HEK293 (cell line): Measurements from ENCODE around the gene PRSS16.

Source experiments
- AEBP2 ChIP-seq: fragments of 450-650 bp; formaldehyde crosslinking; IDR thresholded peaks from 2 replicates; pipeline ENCODE4 v1.5.1; 2016; ENCODE audit warnings: missing biosample characterization, missing genetic modification characterization, borderline replicate concordance
- FEZF1 ChIP-seq: fragments of 450-650 bp; formaldehyde crosslinking; IDR thresholded peaks from 2 replicates; pipeline ENCODE4 v1.5.1; 2016; ENCODE audit warnings: missing biosample characterization, missing genetic modification characterization
- KLF10 ChIP-seq: fragments of 450-650 bp; IDR thresholded peaks from 2 replicates; pipeline ENCODE4 v1.5.1; 2018; ENCODE audit warnings: missing biosample characterization, mild to moderate bottlenecking, missing genetic modification characterization
- KLF17 ChIP-seq: fragments of 450-650 bp; formaldehyde crosslinking; IDR thresholded peaks from 2 replicates; pipeline ENCODE4 v1.5.1; 2016; ENCODE audit warnings: missing biosample characterization, missing genetic modification characterization
- MZF1 ChIP-seq: fragments of 450-650 bp; formaldehyde crosslinking; IDR thresholded peaks from 2 replicates; pipeline ENCODE4 v1.5.1; 2017; ENCODE audit warnings: missing biosample characterization, missing genetic modification characterization, borderline replicate concordance
- OSR2 ChIP-seq: fragments of 450-650 bp; formaldehyde crosslinking; IDR thresholded peaks from 2 replicates; pipeline ENCODE4 v1.5.1; 2016; ENCODE audit warnings: missing biosample characterization, missing genetic modification characterization
- REST ChIP-seq: fragments of 450-650 bp; formaldehyde crosslinking; IDR thresholded peaks from 2 replicates; pipeline ENCODE4 v1.5.1; 2016; ENCODE audit warnings: missing biosample characterization, missing genetic modification characterization
- SP7 ChIP-seq: fragments of 450-650 bp; formaldehyde crosslinking; IDR thresholded peaks from 2 replicates; pipeline ENCODE4 v1.5.1; 2016; ENCODE audit warnings: missing biosample characterization, missing genetic modification characterization
- YY2 ChIP-seq: fragments of 450-650 bp; formaldehyde crosslinking; IDR thresholded peaks from 2 replicates; pipeline ENCODE4 v1.5.1; 2016; ENCODE audit warnings: missing biosample characterization, missing genetic modification characterization
- ZBTB11 ChIP-seq: fragments of 450-650 bp; formaldehyde crosslinking; conservative IDR thresholded peaks from 2 replicates; pipeline ENCODE4 v1.5.1; 2016; ENCODE audit warnings: low read depth, missing biosample characterization, missing genetic modification characterization
- ZBTB8A ChIP-seq: fragments of 450-650 bp; formaldehyde crosslinking; IDR thresholded peaks from 2 replicates; pipeline ENCODE4 v1.5.1; 2016; ENCODE audit warnings: missing biosample characterization, missing genetic modification characterization
- ZEB2 ChIP-seq: fragments of 450-650 bp; formaldehyde crosslinking; IDR thresholded peaks from 2 replicates; pipeline ENCODE4 v1.5.1; 2016; ENCODE audit warnings: missing biosample characterization, missing genetic modification characterization
- ZFP69B ChIP-seq: fragments of 450-650 bp; formaldehyde crosslinking; IDR thresholded peaks from 2 replicates; pipeline ENCODE4 v1.5.1; 2016; ENCODE audit warnings: missing biosample characterization, missing genetic modification characterization
- ZNF112 ChIP-seq: fragments of 450-650 bp; formaldehyde crosslinking; IDR thresholded peaks from 2 replicates; pipeline ENCODE4 v1.5.0; 2017; ENCODE audit warnings: missing biosample characterization, missing genetic modification characterization
- ZNF24 ChIP-seq: fragments of 450-650 bp; formaldehyde crosslinking; IDR thresholded peaks from 2 replicates; pipeline ENCODE4 v1.5.1; 2016; ENCODE audit warnings: missing biosample characterization, missing genetic modification characterization
- ZNF302 ChIP-seq: fragments of 450-650 bp; formaldehyde crosslinking; IDR thresholded peaks from 2 replicates; pipeline ENCODE4 v1.5.1; 2016; ENCODE audit warnings: missing biosample characterization, missing genetic modification characterization, low read depth
- ZNF433 ChIP-seq: fragments of 450-650 bp; formaldehyde crosslinking; IDR thresholded peaks from 2 replicates; pipeline ENCODE4 v1.5.1; 2016; ENCODE audit warnings: missing biosample characterization, missing genetic modification characterization, low read depth
- ZNF558 ChIP-seq: fragments of 450-650 bp; formaldehyde crosslinking; IDR thresholded peaks from 2 replicates; pipeline ENCODE4 v1.5.1; 2016; ENCODE audit warnings: missing biosample characterization, missing genetic modification characterization
- ZNF585B ChIP-seq: fragments of 450-650 bp; formaldehyde crosslinking; IDR thresholded peaks from 2 replicates; pipeline ENCODE4 v1.5.1; 2016; ENCODE audit warnings: missing biosample characterization, missing genetic modification characterization
- ZNF843 ChIP-seq: fragments of 450-650 bp; formaldehyde crosslinking; IDR thresholded peaks from 2 replicates; pipeline ENCODE4 v1.5.1; 2016; ENCODE audit warnings: missing biosample characterization, missing genetic modification characterization
- ZSCAN16 ChIP-seq: fragments of 450-650 bp; formaldehyde crosslinking; IDR thresholded peaks from 2 replicates; pipeline ENCODE4 v1.5.1; 2016; ENCODE audit warnings: missing biosample characterization, missing genetic modification characterization
- ZSCAN30 ChIP-seq: fragments of 450-650 bp; IDR thresholded peaks from 2 replicates; pipeline ENCODE4 v1.5.1; 2018; ENCODE audit warnings: missing biosample characterization, mild to moderate bottlenecking, missing genetic modification characterization, moderate library complexity
- ZXDB ChIP-seq: fragments of 450-650 bp; formaldehyde crosslinking; IDR thresholded peaks from 2 replicates; pipeline ENCODE4 v1.5.1; 2016; ENCODE audit warnings: missing biosample characterization, missing genetic modification characterization
- TF ChIP-seq, protein P1 (sequence below): fragments of 450-650 bp; formaldehyde crosslinking; IDR thresholded peaks from 2 replicates; pipeline ENCODE4 v1.5.1; 2016; ENCODE audit warnings: missing biosample characterization, missing genetic modification characterization
- TF ChIP-seq, protein P2 (sequence below): fragments of 450-650 bp; formaldehyde crosslinking; IDR thresholded peaks from 2 replicates; pipeline ENCODE4 v1.5.1; 2016; ENCODE audit warnings: missing biosample characterization, missing genetic modification characterization

PRSS16 gene

GRCh38 chr6:27297857-27298730 is 50.6 kb downstream of the PRSS16 start (continued):
- TF ChIP-seq FEZF1 (tag by site-specific recombination) (no peak), ZNF302 (tag by site-specific recombination) (no peak), AEBP2 (tag by site-specific recombination) (no peak), ZNF112 (tag by site-specific recombination) (no peak), ZEB2 (tag by site-specific recombination) (peak; percentile 57; the same call in 1 of the 2 replicates), ZNF843 (tag by site-specific recombination) (0 out of 2 replicates have a peak, but pooled peaks have one; percentile 27), OSR2 (tag by site-specific recombination) (no peak), MZF1 (tag by site-specific recombination) (0 out of 2 replicates have a peak, but pooled peaks have one; percentile 28), ZNF24 (tag by site-specific recombination) (peak; percentile 71; the same call in 1 of the 2 replicates), ZNF433 (0 out of 2 replicates have a peak, but pooled peaks have one; percentile 9), KLF17 (tag by site-specific recombination) (peak; percentile 68; the same call in 1 of the 2 replicates), ZXDB (tag by site-specific recombination) (peak; percentile 67), KLF10 (peak; percentile 62; the same call in 1 of the 2 replicates), ZNF585B (tag by site-specific recombination) (no peak), YY2 (tag by site-specific recombination) (0 out of 2 replicates have a peak, but pooled peaks have one; percentile 30), ZSCAN16 (tag by site-specific recombination) (peak; percentile 49; the same call in 1 of the 2 replicates), ZNF558 (tag by site-specific recombination) (peak; percentile 71), SP7 (tag by site-specific recombination) (peak; percentile 73), REST (peak; percentile 11; the same call in 1 of the 2 replicates), ZBTB11 (tag by site-specific recombination) (0 out of 2 replicates have a peak, but pooled peaks have one; percentile 31), ZBTB8A (tag by site-specific recombination) (peak; percentile 41; the same call in 1 of the 2 replicates), ZSCAN30 (0 out of 2 replicates have a peak, but pooled peaks have one; percentile 6), ZFP69B (tag by site-specific recombination) (peak; percentile 49; the same call in 1 of the 2 replicates)
- TF ChIP-seq, protein P1, sequence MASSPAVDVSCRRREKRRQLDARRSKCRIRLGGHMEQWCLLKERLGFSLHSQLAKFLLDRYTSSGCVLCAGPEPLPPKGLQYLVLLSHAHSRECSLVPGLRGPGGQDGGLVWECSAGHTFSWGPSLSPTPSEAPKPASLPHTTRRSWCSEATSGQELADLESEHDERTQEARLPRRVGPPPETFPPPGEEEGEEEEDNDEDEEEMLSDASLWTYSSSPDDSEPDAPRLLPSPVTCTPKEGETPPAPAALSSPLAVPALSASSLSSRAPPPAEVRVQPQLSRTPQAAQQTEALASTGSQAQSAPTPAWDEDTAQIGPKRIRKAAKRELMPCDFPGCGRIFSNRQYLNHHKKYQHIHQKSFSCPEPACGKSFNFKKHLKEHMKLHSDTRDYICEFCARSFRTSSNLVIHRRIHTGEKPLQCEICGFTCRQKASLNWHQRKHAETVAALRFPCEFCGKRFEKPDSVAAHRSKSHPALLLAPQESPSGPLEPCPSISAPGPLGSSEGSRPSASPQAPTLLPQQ (tag by site-specific recombination): peak; percentile 66
- TF ChIP-seq, protein P2, sequence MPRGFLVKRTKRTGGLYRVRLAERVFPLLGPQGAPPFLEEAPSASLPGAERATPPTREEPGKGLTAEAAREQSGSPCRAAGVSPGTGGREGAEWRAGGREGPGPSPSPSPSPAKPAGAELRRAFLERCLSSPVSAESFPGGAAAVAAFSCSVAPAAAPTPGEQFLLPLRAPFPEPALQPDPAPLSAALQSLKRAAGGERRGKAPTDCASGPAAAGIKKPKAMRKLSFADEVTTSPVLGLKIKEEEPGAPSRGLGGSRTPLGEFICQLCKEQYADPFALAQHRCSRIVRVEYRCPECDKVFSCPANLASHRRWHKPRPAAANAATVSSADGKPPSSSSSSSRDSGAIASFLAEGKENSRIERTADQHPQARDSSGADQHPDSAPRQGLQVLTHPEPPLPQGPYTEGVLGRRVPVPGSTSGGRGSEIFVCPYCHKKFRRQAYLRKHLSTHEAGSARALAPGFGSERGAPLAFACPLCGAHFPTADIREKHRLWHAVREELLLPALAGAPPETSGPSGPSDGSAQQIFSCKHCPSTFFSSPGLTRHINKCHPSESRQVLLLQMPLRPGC (tag by site-specific recombination): peak; percentile 20; the same call in 1 of the 2 replicates
